Mesenchymal stem cell (in vitro differentiated cells and primary cell): ENCODE data around the gene HNF1B.

Experiments used
- DNase-seq: peaks from one replicate; pipeline ENCODE4 v3.0.0-alpha.2; 2013
- H2AFZ ChIP-seq: one replicate; pipeline ENCODE4 v1.6.1; 2013; ENCODE audit warnings: low read depth, mild to moderate bottlenecking, control low read depth, inconsistent platforms, low read length, moderate library complexity
- H2AK5ac ChIP-seq: 2 replicates; pipeline ENCODE4 v1.6.1; 2013; ENCODE audit warnings: low read length, moderate library complexity, mild to moderate bottlenecking, inconsistent platforms; ENCODE audit not compliant: severe bottlenecking
- H2BK120ac ChIP-seq: one replicate; pipeline ENCODE4 v1.6.1; 2013; ENCODE audit warnings: low read depth, mild to moderate bottlenecking, inconsistent platforms, low read length, moderate library complexity
- H2BK12ac ChIP-seq, 2 experiments: one replicate each; pipeline ENCODE4 v1.6.1; 2013; ENCODE audit warnings: inconsistent platforms in 2 of 2, low read length in 2 of 2, mild to moderate bottlenecking in 2 of 2, moderate library complexity in 2 of 2, control low read depth in 1 of 2
- H2BK15ac ChIP-seq: one replicate; pipeline ENCODE4 v1.6.1; 2013; ENCODE audit warnings: mild to moderate bottlenecking, low read depth, inconsistent platforms; ENCODE audit not compliant: poor library complexity, severe bottlenecking
- H2BK5ac ChIP-seq: 2 replicates; pipeline ENCODE4 v1.6.1; 2013; ENCODE audit warnings: low read depth, mild to moderate bottlenecking, low read length, control low read depth, inconsistent platforms; ENCODE audit not compliant: poor library complexity, severe bottlenecking
- H3K14ac ChIP-seq, 2 experiments: one replicate each; pipeline ENCODE4 v1.6.1; 2013; ENCODE audit warnings: inconsistent platforms in 2 of 2, low read length in 2 of 2, control low read depth in 1 of 2, mild to moderate bottlenecking in 1 of 2, moderate library complexity in 1 of 2
- H3K18ac ChIP-seq, 2 experiments: one replicate each; pipeline ENCODE4 v1.6.1; 2013; ENCODE audit warnings: inconsistent platforms in 2 of 2, low read length in 2 of 2, control low read depth in 1 of 2, low read depth in 1 of 2, mild to moderate bottlenecking in 1 of 2
- H3K23ac ChIP-seq, 2 experiments: one replicate each; pipeline ENCODE4 v1.6.1; 2013; ENCODE audit warnings: inconsistent platforms in 2 of 2, low read length in 2 of 2, mild to moderate bottlenecking in 2 of 2, moderate library complexity in 2 of 2, control low read depth in 1 of 2
- H3K27ac ChIP-seq: 2 replicates; pipeline ENCODE4 v1.5.1; 2013; ENCODE audit warnings: mild to moderate bottlenecking, moderate library complexity, low read length, control low read depth, inconsistent platforms; ENCODE audit not compliant: poor library complexity, severe bottlenecking
- H3K27me3 ChIP-seq, 2 experiments: 2 replicates each; pipeline versions ENCODE4 v1.6.1 to v1.7.0; 2013; ENCODE audit warnings: low read length in 2 of 2, mild to moderate bottlenecking in 2 of 2, moderate library complexity in 2 of 2, control low read depth in 1 of 2, inconsistent platforms in 1 of 2; ENCODE audit not compliant: control insufficient read depth in 1 of 2, insufficient read depth in 1 of 2
- H3K36me3 ChIP-seq, 2 experiments: 2 replicates each; pipeline versions ENCODE4 v1.6.1 to v1.7.0; 2013; ENCODE audit warnings: low read length in 2 of 2, control low read depth in 1 of 2, inconsistent platforms in 1 of 2, low read depth in 1 of 2, mild to moderate bottlenecking in 1 of 2; ENCODE audit not compliant: insufficient read depth in 2 of 2, control insufficient read depth in 1 of 2
- H3K4ac ChIP-seq, 2 experiments: one replicate each; pipeline ENCODE4 v1.6.1; 2013; ENCODE audit warnings: inconsistent platforms in 2 of 2, low read length in 2 of 2, mild to moderate bottlenecking in 2 of 2, moderate library complexity in 2 of 2, control low read depth in 1 of 2, low read depth in 1 of 2
- H3K4me1 ChIP-seq: 2 replicates; pipeline ENCODE4 v1.6.1; 2013; ENCODE audit warnings: low read depth, low read length, control low read depth; ENCODE audit not compliant: control insufficient read depth, insufficient read depth
- H3K4me2 ChIP-seq: 2 replicates; pipeline ENCODE4 v1.6.1; 2013; ENCODE audit warnings: low read length, mild to moderate bottlenecking, inconsistent platforms; ENCODE audit not compliant: poor library complexity, severe bottlenecking
- H3K4me3 ChIP-seq, 2 experiments: 2 replicates each; pipeline versions ENCODE4 v1.5.1 to v1.7.0; 2013; ENCODE audit warnings: low read length in 2 of 2, mild to moderate bottlenecking in 2 of 2, control low read depth in 1 of 2, low read depth in 1 of 2; ENCODE audit not compliant: insufficient read depth in 1 of 2
- H3K79me1 ChIP-seq: replicated peaks from 2 replicates; pipeline ENCODE4 v1.6.1; 2013; ENCODE audit warnings: mild to moderate bottlenecking, control low read depth, low read length, inconsistent platforms; ENCODE audit not compliant: poor library complexity, severe bottlenecking
- H3K9ac ChIP-seq: 2 replicates; pipeline ENCODE4 v1.7.0; 2013; ENCODE audit warnings: mild to moderate bottlenecking, low read length, moderate library complexity
- H3K9me3 ChIP-seq: 2 replicates; pipeline ENCODE4 v1.7.0; 2013; ENCODE audit warnings: mild to moderate bottlenecking, low read length; ENCODE audit not compliant: control insufficient read depth
- H4K8ac ChIP-seq: one replicate; pipeline ENCODE4 v1.6.1; 2013; ENCODE audit warnings: inconsistent platforms, mild to moderate bottlenecking, low read length, moderate library complexity
- H4K91ac ChIP-seq: one replicate; pipeline ENCODE4 v1.6.1; 2013; ENCODE audit warnings: mild to moderate bottlenecking, low read length, inconsistent platforms
- WGBS: methylation state at CpG from one replicate; pipeline ENCODE4 v1.1.7; 2013; ENCODE audit warnings: mixed read lengths; 5-methylcytosine and 5-hydroxymethylcytosine counted together

Gene HNF1B

GRCh38 chr17:37755455-37755854 lies 10.6 kb upstream of the HNF1B start:
- DNase-seq: no peak

GRCh38 chr17:37754363-37754762 lies 9.5 kb upstream of the HNF1B start:
- Histone ChIP-seq H3K4me3 (no peak overlapping the region), H3K36me3 (no peaks in the 10 kb centered on the region), H4K91ac (no peak overlapping the region), H3K23ac (no peak overlapping the region), H3K4ac (no peak overlapping the region), H3K4me1 (peaks cover 26% of the 10 kb centered on the region), H3K4me2 (no peak overlapping the region), H3K27ac (no peak overlapping the region), H2BK120ac (no peak overlapping the region), H2BK12ac (no peak overlapping the region), H3K27me3 (peaks cover 0 to 52% of the 10 kb centered on the region in 2 experiments), H2AFZ (no peak overlapping the region), H2AK5ac (peak overlapping the region; percentile 80), H3K18ac (no peak overlapping the region), H3K79me1 (peaks cover 10% of the 10 kb centered on the region), H3K9ac (no peak overlapping the region), H4K8ac (no peak overlapping the region), H3K9me3 (no peaks in the 10 kb centered on the region), H2BK15ac (no peak overlapping the region), H3K14ac (no peak overlapping the region), H2BK5ac (no peak overlapping the region)
- no peak for DNase-seq
- 84% methylated on average over 5 of the region's 5 CpGs for WGBS

More at GRCh38 chr17:37755455-37755854, 10.6 kb upstream of the HNF1B start:
- WGBS: 89% methylated on average over 4 of the region's 4 CpGs
- peaks cover 10% of the 10 kb centered on the region for H3K79me1 ChIP-seq
- no peak overlapping the region for H2BK15ac ChIP-seq
- H4K8ac ChIP-seq: no peak overlapping the region
- H2BK5ac ChIP-seq: no peak overlapping the region
- no peak overlapping the region for H2BK12ac ChIP-seq
- peaks cover 0 to 60% of the 10 kb centered on the region in 2 experiments for H3K27me3 ChIP-seq
- H3K23ac ChIP-seq: peak overlapping the region in 1 of 2 experiments; percentile 3
- H3K18ac ChIP-seq: no peak overlapping the region
- H3K4me3 ChIP-seq: peak overlapping the region in 1 of 2 experiments; percentile 11
- H3K9me3 ChIP-seq: no peaks in the 10 kb centered on the region
- H3K4me2 ChIP-seq: no peak overlapping the region
- no peaks in the 10 kb centered on the region for H3K36me3 ChIP-seq
- H2AK5ac ChIP-seq: peak overlapping the region; percentile 65
- no peak overlapping the region for H4K91ac ChIP-seq
- H2AFZ ChIP-seq: no peak overlapping the region
- H2BK120ac ChIP-seq: no peak overlapping the region
- H3K4me1 ChIP-seq: peaks cover 26% of the 10 kb centered on the region
- H3K14ac ChIP-seq: peak overlapping the region in 1 of 2 experiments; percentile 66
- H3K27ac ChIP-seq: no peak overlapping the region
- H3K4ac ChIP-seq: no peak overlapping the region
- H3K9ac ChIP-seq: no peak overlapping the region

- Histone ChIP-seq H3K4me3 (no peak overlapping the region), H3K27me3 (peaks cover 0 to 52% of the 10 kb centered on the region in 2 experiments), H3K4me1 (peaks cover 22% of the 10 kb centered on the region), H3K23ac (no peak overlapping the region), H3K4me2 (no peak overlapping the region), H3K9ac (no peak overlapping the region), H2AFZ (no peak overlapping the region), H3K9me3 (no peaks in the 10 kb centered on the region), H4K91ac (no peak overlapping the region), H4K8ac (no peak overlapping the region), H2BK12ac (no peak overlapping the region), H2AK5ac (peak overlapping the region; percentile 75), H3K36me3 (no peaks in the 10 kb centered on the region), H3K27ac (peak overlapping the region; percentile 90), H3K14ac (no peak overlapping the region), H2BK120ac (no peak overlapping the region), H2BK5ac (no peak overlapping the region), H2BK15ac (no peak overlapping the region), H3K18ac (no peak overlapping the region), H3K79me1 (peaks cover 9% of the 10 kb centered on the region), H3K4ac (no peak overlapping the region)
- peak; percentile 52 for DNase-seq
- WGBS: 63% methylated on average over 4 of the region's 5 CpGs
These were observed 7.6 kb upstream of the HNF1B start for GRCh38 chr17:37752482-37752881.

GRCh38 chr17:37750768-37751475 lies 6.1 kb upstream of the HNF1B start:
- no peak overlapping the region for H3K18ac ChIP-seq
- H2AK5ac ChIP-seq: no peak overlapping the region
- 81% methylated on average over 8 of the region's 10 CpGs for WGBS
- peak overlapping the region; percentile 90 for H3K27ac ChIP-seq
- no peaks in the 10 kb centered on the region for H3K36me3 ChIP-seq
- H2AFZ ChIP-seq: no peak overlapping the region
- no peak overlapping the region for H3K4ac ChIP-seq
- no peak for DNase-seq
- no peak overlapping the region for H3K23ac ChIP-seq
- no peak overlapping the region for H3K4me2 ChIP-seq
- H2BK120ac ChIP-seq: no peak overlapping the region
- no peak overlapping the region for H4K91ac ChIP-seq
- no peak overlapping the region for H3K14ac ChIP-seq
- H3K79me1 ChIP-seq: peaks cover 9% of the 10 kb centered on the region
- no peak overlapping the region for H3K4me3 ChIP-seq
- no peak overlapping the region for H4K8ac ChIP-seq
- H3K4me1 ChIP-seq: peaks cover 22% of the 10 kb centered on the region
- peaks cover 0 to 61% of the 10 kb centered on the region in 2 experiments for H3K27me3 ChIP-seq
- H2BK12ac ChIP-seq: no peak overlapping the region
- H2BK5ac ChIP-seq: no peak overlapping the region
- no peaks in the 10 kb centered on the region for H3K9me3 ChIP-seq
- H2BK15ac ChIP-seq: no peak overlapping the region
- H3K9ac ChIP-seq: no peak overlapping the region
